ENCODE measurements around the gene UBIAD1.

The UBIAD1 gene
- 4.0 to 15.3 (median 8.9) reads per million in 18 experiments for total RNA-seq

GRCh38 chr1:11272832-11273594 is at the start of gene UBIAD1:
Gene UBIAD1, plus strand, starts transcription at chr1:11273198. Its CDS starts 334 bp downstream, at chr1:11273532.
- DNase-seq: peak; percentile 79 to 89

DNA sequence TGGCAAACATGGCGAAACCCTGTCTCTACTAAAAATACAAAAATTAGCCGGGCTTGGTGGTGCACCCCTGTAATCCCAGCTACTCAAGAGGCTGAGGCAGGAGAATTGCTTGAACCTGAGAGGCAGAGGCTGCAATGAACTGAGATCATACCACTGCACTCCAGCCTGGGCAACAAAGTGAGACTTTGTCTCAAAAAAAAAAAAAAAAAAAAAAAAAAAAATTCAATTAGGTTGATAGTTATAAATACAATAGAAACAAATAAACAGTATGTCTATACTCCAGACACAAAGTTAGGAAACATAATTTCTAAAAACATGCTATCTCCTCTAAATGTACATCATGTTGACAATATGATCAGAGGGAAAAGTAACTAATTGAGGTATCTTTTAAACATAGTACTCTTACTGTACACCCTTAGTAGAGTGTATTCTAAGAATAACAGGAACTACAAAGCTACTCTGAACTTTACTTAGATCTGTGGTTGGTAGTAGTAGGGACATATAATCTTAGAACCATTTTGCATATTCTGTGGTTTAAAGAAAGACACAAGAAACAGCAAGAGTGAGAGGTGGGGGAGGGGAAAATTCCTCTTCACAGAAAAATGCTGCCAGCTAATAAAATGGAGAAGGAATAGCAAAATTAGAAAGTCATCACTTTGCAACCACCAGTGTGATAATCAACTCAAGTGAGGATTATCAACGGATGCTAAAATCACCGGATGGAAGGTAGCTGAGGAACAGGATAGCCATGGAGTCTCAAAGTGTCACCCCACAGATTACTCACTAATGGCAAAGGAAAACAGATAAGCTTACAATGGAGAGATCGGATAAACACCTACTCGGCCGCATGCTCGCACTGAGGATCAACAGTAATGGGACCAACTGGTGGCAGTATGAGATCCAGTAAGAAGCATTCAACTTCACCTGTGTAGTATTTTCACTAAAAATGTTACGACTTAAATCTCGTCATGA is 45.6 kb upstream of the UBIAD1 start:
- DNase-seq: no peak

GRCh38 chr1:11229203-11229602 is 43.8 kb upstream of the UBIAD1 start:
- DNase-seq: peak; percentile 9 to 51

- no peak for DNase-seq
Observed at GRCh38 chr1:11233208-11233607, 39.8 kb upstream of the UBIAD1 start.

DNA sequence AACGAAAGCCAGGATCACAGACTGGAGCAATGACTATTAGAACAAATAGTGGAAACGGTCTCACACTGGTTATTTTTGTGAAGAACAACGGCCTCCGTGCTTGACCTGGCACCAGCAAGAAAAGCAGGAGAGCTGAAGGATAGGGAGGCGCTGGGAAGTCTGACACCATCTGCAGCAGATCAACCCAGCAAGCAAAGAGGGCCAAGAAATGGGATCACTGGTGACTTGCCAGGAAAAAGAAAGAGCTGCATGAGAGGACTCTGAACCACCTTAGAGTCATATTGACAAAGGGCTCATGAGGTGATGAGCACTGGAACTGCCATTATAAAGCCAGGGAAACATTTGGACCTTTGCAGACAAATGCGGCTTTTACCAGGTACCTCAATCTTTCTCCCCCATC is 35.6 kb upstream of the UBIAD1 start:
- DNase-seq: no peak

- DNase-seq: no peak
Observed at GRCh38 chr1:11238311-11238710, 34.7 kb upstream of the UBIAD1 start.

GRCh38 chr1:11245248-11245647 is 27.8 kb upstream of the UBIAD1 start:
- no peak for DNase-seq

DNA sequence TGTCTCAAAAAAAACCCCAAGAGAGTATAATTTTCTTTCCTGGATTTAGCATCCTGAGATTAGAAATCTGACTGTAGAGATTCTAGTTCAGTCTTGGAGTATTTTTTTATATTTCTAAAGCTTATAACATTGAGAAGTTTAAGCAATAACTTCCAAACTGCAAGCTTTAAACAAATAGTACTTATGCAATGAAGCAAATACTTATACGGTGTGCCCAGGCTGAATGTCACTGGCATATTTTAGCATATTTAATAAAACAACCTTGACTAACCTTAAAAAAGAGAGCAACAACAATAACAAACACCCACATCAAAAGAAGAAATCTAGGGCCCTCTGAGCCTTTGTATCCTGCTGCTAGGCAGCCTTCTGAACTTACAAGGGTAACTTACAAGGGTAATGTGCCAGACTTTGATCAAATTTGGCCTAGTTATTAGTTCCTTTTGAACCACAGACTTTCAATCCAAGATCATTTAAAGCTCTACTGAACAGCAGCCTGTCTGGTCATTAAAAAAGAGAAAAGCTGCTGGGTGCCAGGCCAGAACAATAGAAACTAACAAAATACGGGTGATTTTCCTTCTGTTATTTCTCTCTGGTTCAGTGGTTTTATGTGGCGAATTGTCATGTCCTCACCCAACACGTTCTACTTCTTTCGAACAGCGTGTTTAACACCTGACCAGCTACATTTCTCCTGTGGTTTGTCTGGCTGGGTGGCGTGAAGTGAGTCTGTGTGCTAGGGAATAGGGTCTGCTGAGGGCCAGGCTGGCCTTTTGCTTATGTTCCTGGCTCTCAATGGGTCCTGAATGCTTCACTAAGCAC is 26.9 kb upstream of the UBIAD1 start:
- DNase-seq: no peak

DNA sequence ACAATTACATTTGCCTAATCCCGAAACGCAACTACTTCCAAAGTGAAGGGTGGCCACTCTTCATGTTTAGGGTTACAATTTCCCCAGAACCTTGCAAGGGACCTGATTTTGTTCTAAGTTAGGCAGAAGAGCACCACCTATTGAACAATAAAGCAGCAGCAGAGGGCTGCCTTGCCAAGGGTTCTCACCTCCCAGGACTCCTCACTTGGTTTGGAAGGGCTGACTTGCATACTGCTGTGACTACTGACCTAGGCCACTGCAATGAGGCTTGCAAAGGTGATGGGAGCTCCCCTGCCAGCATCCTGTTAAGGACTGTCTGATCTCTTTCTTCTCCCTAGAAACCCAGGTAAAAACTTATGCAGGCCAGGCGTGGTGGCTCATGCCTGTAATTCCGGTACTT is 24.8 kb upstream of the UBIAD1 start:
- no peak for DNase-seq

- no peak for DNase-seq
Observed at GRCh38 chr1:11252538-11252937, 20.5 kb upstream of the UBIAD1 start.

- no peak for DNase-seq
Observed at GRCh38 chr1:11253226-11253625, 19.8 kb upstream of the UBIAD1 start.

DNA sequence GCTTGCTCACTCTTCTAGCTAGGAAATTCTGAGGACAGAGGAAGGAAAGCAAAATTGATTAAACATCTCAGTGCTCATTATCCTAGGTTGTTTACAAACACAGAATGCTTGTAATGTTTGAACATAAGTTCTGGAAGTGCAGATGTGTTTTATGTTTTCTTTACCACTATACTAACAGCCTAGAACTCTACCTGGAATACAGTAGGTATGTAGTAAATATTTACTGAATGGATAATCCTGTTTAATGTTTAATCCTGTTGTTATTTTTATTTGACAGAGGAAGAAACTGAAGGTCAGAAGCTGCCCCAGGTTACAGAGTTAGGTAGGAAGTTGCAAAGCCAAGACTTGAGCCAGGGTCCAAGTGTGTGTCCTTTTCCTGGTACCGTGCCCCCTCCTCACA is 16.7 kb upstream of the UBIAD1 start:
- no peak for DNase-seq

DNA sequence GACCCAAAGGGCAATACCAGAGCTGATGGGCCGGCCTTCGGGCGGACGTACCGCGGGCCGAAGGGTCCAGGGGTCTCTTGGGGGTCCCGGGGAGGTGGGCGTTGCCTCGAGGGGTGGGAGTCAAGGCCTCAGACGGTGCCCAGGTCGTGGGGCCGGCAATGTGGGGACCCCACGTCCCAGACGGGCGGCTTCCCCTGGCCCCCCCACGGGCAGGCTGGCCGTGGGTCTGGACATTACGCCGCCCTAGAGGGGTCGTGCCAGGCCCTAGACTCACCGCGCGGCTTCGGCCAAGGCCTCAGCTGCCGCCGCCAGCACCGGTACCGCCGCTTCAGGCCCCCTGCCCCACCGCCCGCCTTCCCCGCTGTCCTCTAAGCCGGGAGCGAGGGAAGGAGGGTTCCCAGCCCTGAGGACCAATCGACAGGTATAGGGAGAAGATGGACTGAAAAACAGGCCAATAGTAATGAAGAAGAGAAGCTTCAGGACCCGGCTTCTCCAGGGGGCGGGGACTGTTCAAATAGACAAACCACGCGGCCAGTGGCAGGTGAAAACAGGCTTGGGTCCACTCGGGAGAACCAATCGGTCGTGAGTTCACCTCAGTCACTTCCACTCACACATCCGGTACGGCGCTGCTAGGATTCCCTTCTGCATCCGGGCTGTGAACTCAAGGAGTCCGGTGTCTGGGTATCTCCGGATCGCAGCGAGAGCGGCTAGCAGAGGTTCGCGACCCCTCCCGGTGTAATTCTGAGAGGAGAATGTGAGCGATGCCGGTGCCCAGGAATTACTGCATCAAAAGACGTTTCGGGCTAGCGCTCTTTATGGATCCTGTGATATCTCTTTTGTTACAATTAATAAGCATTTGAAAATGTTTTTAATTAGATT is 10.6 kb upstream of the UBIAD1 start, which contains the start of gene MTOR:
MTOR (minus strand) TSS at position 381 of the 879 bp plus-strand sequence. CDS start 3,142 bp downstream, outside the sequence.
- DNase-seq: peak; percentile 100

DNA sequence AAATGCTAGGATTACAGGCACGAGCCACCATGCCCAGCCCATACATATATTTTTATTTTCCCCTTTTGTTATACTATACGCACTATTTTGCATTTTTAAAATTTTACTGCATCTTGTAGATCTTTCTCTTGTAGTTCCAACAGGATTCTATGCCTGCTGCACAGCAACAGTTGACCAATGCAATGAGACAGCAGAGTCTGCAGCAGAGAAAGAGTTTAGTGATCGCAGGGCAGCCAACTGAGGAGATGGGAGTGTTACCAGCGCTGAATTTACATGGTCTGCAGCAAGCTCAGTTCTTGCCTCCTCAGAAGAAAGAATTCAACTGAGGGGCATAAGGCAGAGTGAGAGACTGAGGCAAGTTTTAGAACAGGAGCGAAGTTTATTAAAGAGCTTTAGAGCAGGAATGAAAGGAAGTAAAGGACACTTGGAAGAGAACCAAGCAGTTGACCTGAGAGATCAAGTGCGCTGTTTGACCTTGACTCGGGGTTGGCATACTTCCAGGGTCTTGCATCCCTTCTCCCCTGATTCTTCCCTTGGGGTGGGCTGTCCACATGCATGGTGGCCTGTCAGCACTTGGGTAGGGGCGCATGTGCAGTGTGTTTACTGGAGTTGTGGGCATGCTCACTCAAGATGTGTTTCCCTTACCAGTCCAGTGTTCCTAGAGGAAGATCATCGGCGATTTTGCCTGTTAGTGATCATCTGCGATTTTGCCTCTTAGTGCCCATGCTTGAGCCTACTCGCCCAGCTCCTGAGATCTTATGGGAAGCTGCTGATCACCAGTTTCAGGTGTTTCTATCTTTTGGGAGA is 6.5 kb upstream of the UBIAD1 start:
- no peak for DNase-seq

- peak; percentile 36 to 38 for DNase-seq
Observed at GRCh38 chr1:11267350-11268337, 5.4 kb upstream of the UBIAD1 start.

DNA sequence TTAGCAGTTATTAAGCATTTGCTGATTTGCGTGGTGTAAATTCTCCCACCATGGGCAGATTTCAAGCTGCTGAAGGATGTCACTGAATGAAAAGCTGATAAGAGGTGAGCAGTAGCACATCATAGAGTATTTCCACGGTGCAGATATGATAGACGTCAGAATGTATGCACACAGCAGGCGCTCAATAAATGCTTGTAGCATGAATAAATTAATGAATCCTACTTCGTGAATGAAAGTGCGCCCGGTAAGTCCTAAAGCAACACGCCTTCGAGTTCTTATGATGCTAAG is 510 bp upstream of the UBIAD1 start:
- DNase-seq: no peak

- no peak for DNase-seq
Observed at GRCh38 chr1:11273595-11274234, 717 bp downstream of the UBIAD1 start.

- no peak for DNase-seq
Observed at GRCh38 chr1:11279152-11279551, 6.2 kb downstream of the UBIAD1 start.

DNA sequence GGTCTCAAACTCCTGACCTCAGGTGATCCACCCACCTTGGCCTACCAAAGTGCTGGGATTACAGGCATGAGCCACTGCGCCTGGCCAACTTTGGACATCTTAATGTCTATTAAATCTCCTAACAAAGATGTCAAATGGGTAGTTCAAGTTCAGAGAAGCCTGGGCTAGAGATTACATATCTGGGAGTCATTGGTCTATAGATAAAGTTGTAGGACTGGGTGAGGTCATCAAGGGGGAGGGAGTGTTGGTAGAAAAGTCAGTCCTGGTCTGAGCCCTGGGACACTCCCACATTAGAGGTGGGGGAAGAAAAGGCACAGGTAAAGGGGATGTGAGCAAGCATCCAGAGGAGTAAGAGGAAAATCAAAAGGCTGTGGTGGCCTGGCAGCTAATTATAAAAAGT is 6.6 kb downstream of the UBIAD1 start:
- no peak for DNase-seq

All from inflammatory macrophage (primary cell).